NCI-H128 (cell line): ENCODE measurements around the gene SH3GL3.

ENCODE experiments used
- DNase-seq: peaks from one replicate; lab custom pipeline; 2025; ENCODE audit not compliant: unreplicated experiment; lab: John Stamatoyannopoulos, UW

The SH3GL3 gene

GRCh38 chr15:83658430-83659416, 211.6 kb downstream of the SH3GL3 start:
- DNase-seq = no peak

GRCh38 chr15:83659417-83659812, 212.3 kb downstream of the SH3GL3 start:
- no peak for DNase-seq

GRCh38 chr15:83665480-83665879, 218.3 kb downstream of the SH3GL3 start:
- DNase-seq = no peak
